ENCODE measurements around the gene LTBP2.
"Not testable (repeated sequence)": the region's sequence is repeated elsewhere in the genome, so short reads cannot be mapped to it uniquely, and the experiment has no call there.

The LTBP2 gene

GRCh38 chr14:74457565-74457895, 154.5 kb downstream of the LTBP2 start:
- no peak for DNase-seq (ENCODE audit: low spot score)
- FAIRE-seq, result no peak

GRCh38 chr14:74456684-74457564, 155.1 kb downstream of the LTBP2 start:
- no peak for FAIRE-seq
- no peak for DNase-seq (ENCODE audit: low spot score)

GRCh38 chr14:74454397-74454796, 157.6 kb downstream of the LTBP2 start:
- not testable (repeated sequence) for FAIRE-seq

More at GRCh38 chr14:74454397-74454796, 157.6 kb downstream of the LTBP2 start:
- not testable (repeated sequence) for DNase-seq (ENCODE audit: low spot score)
